Activated CD4-positive, alpha-beta T cell treated with anti-CD3 and anti-CD28 coated beads for 36 hours (primary cell): ENCODE measurements around the gene TK2. TPM values are rescaled to one million over a fixed set of nuclear protein-coding genes. Genes with fewer than 3 reads are reported as not detected.
A peak's percentile ranks its signal among the peaks of the same experiment; 100 is the strongest.

Experiments used
- ATAC-seq: fragments of 200-7000 bp; cut with Tn5 transposase; one replicate; pipeline ENCODE4 v1.10.0; 2021; ENCODE audit warnings: mild to moderate bottlenecking, moderate library complexity
- CTCF ChIA-PET: fragments of 350-600 bp; sonication (Branson Sonifier 250); formaldehyde crosslinking; loops from one replicate; lab custom pipeline; 2021; ENCODE audit warnings: antibody characterized with exemption; lab: Charles Lee
- POLR2A ChIA-PET: fragments of 350-600 bp; sonication (Branson Sonifier 250); formaldehyde crosslinking; loops from one replicate; lab custom pipeline; 2021; ENCODE audit warnings: antibody characterized with exemption, inconsistent platforms; lab: Charles Lee
- DNase-seq: peaks from one replicate; pipeline ENCODE4 v3.0.0-alpha.2; 2020
- H3K27ac Mint-ChIP-seq: one replicate; pipeline ENCODE4 v1.8.0; 2021; ENCODE audit warnings: mixed read lengths
- H3K27me3 Mint-ChIP-seq: one replicate; pipeline ENCODE4 v1.8.0; 2021; ENCODE audit warnings: mixed read lengths
- H3K36me3 Mint-ChIP-seq: one replicate; pipeline ENCODE4 v1.8.0; 2021; ENCODE audit warnings: low read depth, mixed read lengths
- H3K4me1 Mint-ChIP-seq: one replicate; pipeline ENCODE4 v1.8.0; 2021; ENCODE audit warnings: mixed read lengths
- H3K4me3 Mint-ChIP-seq: one replicate; pipeline ENCODE4 v1.8.0; 2021; ENCODE audit warnings: mild to moderate bottlenecking, moderate library complexity, mixed read lengths
- H3K9me3 Mint-ChIP-seq: one replicate; pipeline ENCODE4 v1.8.0; 2021; ENCODE audit warnings: low read depth, mixed read lengths
- intact Hi-C, 2 experiments: fragments of 100-400 bp; cut with DNase I in 1 of 2; cut with micrococcal nuclease in 1 of 2; formaldehyde crosslinking; loops; one replicate each; pipeline versions ENCODE4 v1.14.2 to v1.15.1; 2022 to 2024; cut with DNase I, micrococcal nuclease
- total RNA-seq, 2 experiments: library from RNA; stranded (reverse); gene quantifications; one replicate each; pipeline ENCODE4 v1.2.3, GENCODE V29; 2021

The TK2 gene
- total RNA-seq, 2 experiments from 2014 or later = 3.8 to 6.4 TPM

DNA sequence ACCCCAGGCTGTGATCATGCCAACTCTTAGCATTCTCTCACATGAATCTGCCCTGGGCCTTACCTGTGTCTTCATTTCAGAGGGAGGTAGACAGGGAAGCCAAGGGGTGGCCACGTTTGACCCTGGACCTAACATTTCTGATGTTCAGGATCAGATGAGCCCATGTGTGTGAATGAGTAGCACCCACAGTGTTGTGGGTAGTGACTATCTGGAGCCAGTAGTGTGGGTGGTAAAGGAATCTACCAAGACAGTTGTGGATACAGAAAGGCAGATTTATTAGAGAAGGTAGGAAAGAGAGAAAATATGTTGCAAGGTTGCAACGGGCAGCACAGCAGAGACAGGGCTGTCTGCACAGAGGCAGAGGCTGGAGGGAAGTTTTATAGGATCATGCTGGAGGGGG, 60.5 kb downstream of the TK2 start:
- Mint-ChIP-seq H3K27ac (no peak overlapping the region), H3K9me3 (no peaks in the 10 kb centered on the region), H3K4me1 (no peaks in the 10 kb centered on the region), H3K27me3 (no peaks in the 10 kb centered on the region), H3K4me3 (no peak overlapping the region), H3K36me3 (no peaks in the 10 kb centered on the region)
- ChIA-PET CTCF (interaction anchor here (1.2 kb wide), 1 partner anchor 23 kb away, joined by 3 read pairs; no protein-coding TSS in a partner anchor), POLR2A (no interaction called here)
- no peak for DNase-seq
- no peak for ATAC-seq
- intact Hi-C loops = no loop called here

DNA sequence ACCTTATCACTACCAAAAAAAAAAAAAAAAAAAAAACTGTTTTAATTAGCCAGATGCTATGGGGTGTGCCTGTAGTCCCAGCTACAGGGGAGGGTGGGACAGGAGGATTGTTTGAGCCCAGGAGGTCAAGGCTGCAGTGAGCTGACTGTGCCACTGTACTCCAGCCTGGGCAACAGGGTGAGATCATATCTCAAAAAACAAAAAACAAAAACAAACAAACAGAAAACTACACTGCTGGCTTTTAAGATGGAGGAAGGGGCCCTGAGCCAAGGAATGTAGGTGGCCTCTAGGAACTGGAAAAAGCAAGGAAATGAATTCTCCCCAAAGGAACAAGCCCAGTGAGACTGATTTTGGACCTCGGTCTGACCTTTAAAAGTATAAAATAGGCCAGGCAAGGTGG, 61.4 kb downstream of the TK2 start:
- Mint-ChIP-seq H3K4me1 (peaks cover 7% of the 10 kb centered on the region), H3K27ac (peak overlapping the region; percentile 10), H3K27me3 (no peaks in the 10 kb centered on the region), H3K36me3 (no peaks in the 10 kb centered on the region), H3K4me3 (no peak overlapping the region), H3K9me3 (no peaks in the 10 kb centered on the region)
- ChIA-PET POLR2A (no interaction called here), CTCF (interaction anchor here (0.6 to 1.2 kb wide), 3 partner anchors 14 to 404 kb away, joined by 3 read pairs; no protein-coding TSS in a partner anchor)
- ATAC-seq (no peak), DNase-seq (no peak)
- intact Hi-C loops = no loop called here

GRCh38 chr16:66487580-66488275, 62.2 kb downstream of the TK2 start:
- CTCF ChIA-PET = interaction anchor here (0.6 to 1.1 kb wide), 4 partner anchors 13 to 405 kb away, joined by 3 to 4 read pairs (median 3); no protein-coding TSS in a partner anchor
- Mint-ChIP-seq H3K9me3 (no peaks in the 10 kb centered on the region), H3K27ac (no peak overlapping the region), H3K4me1 (peaks cover 14% of the 10 kb centered on the region), H3K27me3 (no peaks in the 10 kb centered on the region), H3K4me3 (no peak overlapping the region), H3K36me3 (no peaks in the 10 kb centered on the region)
- ATAC-seq = no peak
- intact Hi-C loops = no loop called here
- POLR2A ChIA-PET = interaction anchor here (0.6 to 0.7 kb wide), 2 partner anchors 8 to 92 kb away, joined by 3 to 4 read pairs; partner anchors contain the start of gene CMTM2
- peak; percentile 1 for DNase-seq

GRCh38 chr16:66486773-66487579, 62.9 kb downstream of the TK2 start:
- Mint-ChIP-seq H3K36me3 (no peaks in the 10 kb centered on the region), H3K27me3 (no peaks in the 10 kb centered on the region), H3K9me3 (no peaks in the 10 kb centered on the region), H3K4me1 (peaks cover 14% of the 10 kb centered on the region), H3K4me3 (no peak overlapping the region), H3K27ac (no peak overlapping the region)
- ATAC-seq (no peak), DNase-seq (peak; percentile 2)
- ChIA-PET CTCF (interaction anchor here (0.6 to 1.2 kb wide), 3 partner anchors 14 to 143 kb away, joined by 3 read pairs; no protein-coding TSS in a partner anchor), POLR2A (interaction anchor here (0.7 kb wide), 2 partner anchors 11 to 92 kb away, joined by 3 read pairs; partner anchors contain the start of gene CMTM2)
- intact Hi-C loops = no loop called here

- H3K9me3 Mint-ChIP-seq = no peaks in the 10 kb centered on the region
- DNase-seq = no peak
- H3K36me3 Mint-ChIP-seq = no peaks in the 10 kb centered on the region
- H3K27me3 Mint-ChIP-seq = no peaks in the 10 kb centered on the region
- ATAC-seq = no peak
- no peak overlapping the region for H3K27ac Mint-ChIP-seq
- intact Hi-C loops = no loop called here
- H3K4me3 Mint-ChIP-seq = no peak overlapping the region
- H3K4me1 Mint-ChIP-seq = peaks cover 14% of the 10 kb centered on the region
- ChIA-PET POLR2A (interaction anchor here (0.7 kb wide), 1 partner anchor 10 kb away, joined by 3 read pairs; no protein-coding TSS in a partner anchor), CTCF (interaction anchor here (1.2 kb wide), 1 partner anchor 13 kb away, joined by 3 read pairs; no protein-coding TSS in a partner anchor)
These were observed 63.6 kb downstream of the TK2 start for GRCh38 chr16:66486199-66486772.

DNA sequence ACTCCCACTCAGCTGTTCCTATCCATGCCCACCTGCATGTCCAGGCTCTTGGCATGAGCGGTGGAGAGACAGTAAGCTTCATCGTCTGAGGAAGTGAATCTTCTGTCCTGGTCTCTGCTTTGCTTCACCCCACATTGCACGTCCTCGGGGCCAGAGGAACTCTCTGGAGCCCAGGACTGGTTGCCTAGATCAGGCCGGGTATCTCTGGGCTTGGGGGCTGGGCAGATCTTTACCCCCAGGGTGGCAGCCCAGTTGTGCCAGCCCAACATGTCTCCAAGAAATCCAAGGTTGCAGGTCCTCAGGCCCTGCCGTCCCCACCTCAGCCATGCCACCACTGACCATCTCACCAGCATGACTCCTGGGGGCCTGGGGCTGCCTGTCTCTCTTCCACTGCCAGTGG, 64.5 kb downstream of the TK2 start:
- DNase-seq (no peak), ATAC-seq (no peak)
- Mint-ChIP-seq H3K9me3 (no peaks in the 10 kb centered on the region), H3K36me3 (no peaks in the 10 kb centered on the region), H3K4me1 (peaks cover 14% of the 10 kb centered on the region), H3K27me3 (no peaks in the 10 kb centered on the region), H3K4me3 (no peak overlapping the region), H3K27ac (no peak overlapping the region)
- intact Hi-C loops = no loop called here
- POLR2A ChIA-PET = no interaction called here
- CTCF ChIA-PET = interaction anchor here (0.6 to 1.1 kb wide), 2 partner anchors 9 to 63 kb away, joined by 3 read pairs; no protein-coding TSS in a partner anchor

- Mint-ChIP-seq H3K4me1 (peaks cover 14% of the 10 kb centered on the region), H3K4me3 (no peak overlapping the region), H3K27me3 (no peaks in the 10 kb centered on the region), H3K36me3 (no peaks in the 10 kb centered on the region), H3K9me3 (no peaks in the 10 kb centered on the region), H3K27ac (no peak overlapping the region)
- DNase-seq (no peak), ATAC-seq (no peak)
- ChIA-PET POLR2A (no interaction called here), CTCF (interaction anchor here (0.6 to 6.1 kb wide), 5 partner anchors 8 to 161 kb away, joined by 3 to 83 read pairs (median 3); no protein-coding TSS in a partner anchor)
- intact Hi-C loops = no loop called here
These were observed 65.3 kb downstream of the TK2 start for GRCh38 chr16:66484453-66485213.

DNA sequence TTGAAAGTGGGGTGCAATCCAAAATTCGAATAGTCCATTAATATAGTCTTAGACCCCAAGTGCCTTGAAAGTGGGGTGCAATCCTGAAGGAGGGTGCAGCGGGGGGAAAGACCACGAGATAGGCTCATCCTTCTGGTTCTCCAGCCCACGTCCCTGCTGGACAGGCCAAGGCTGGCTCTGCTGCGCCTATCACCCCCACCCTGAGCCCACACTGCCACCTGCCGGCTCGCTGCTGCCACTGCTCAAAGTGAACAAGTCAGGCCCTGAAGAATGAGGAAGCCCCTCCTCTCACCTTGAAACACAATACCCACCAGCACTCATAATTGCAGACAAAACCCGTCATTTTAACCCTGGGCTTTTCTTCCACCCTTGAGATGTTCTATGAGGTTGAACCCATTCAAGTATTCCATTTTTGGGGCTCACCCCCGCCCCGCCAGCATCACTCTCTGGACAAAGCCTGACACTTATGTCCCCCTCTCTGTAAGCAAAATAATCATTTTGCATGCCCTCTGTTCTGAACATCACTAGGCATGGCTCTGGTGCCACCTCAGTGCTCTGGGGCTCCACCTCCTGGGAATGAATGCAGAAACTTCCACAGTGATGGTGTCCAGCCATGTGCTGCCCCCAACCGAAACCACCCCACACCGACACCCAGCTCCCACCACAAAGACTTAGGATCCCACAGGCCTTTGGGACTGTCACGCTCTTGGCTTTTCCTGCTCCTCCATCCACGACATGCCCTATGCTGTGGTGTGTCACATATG, 66.1 kb downstream of the TK2 start:
- no peaks in the 10 kb centered on the region for H3K27me3 Mint-ChIP-seq
- peaks cover 18% of the 10 kb centered on the region for H3K4me1 Mint-ChIP-seq
- peak; percentile 77 for ATAC-seq
- intact Hi-C loops = loop anchor here (1.0 kb wide), 2 partner anchors 78 to 127 kb away; no protein-coding TSS in a partner anchor
- ChIA-PET POLR2A (no interaction called here), CTCF (interaction anchor here (0.6 to 6.1 kb wide), 5 partner anchors 38 to 160 kb away, joined by 3 to 83 read pairs (median 6); no protein-coding TSS in a partner anchor)
- DNase-seq = peak; percentile 89
- no peak overlapping the region for H3K4me3 Mint-ChIP-seq
- no peaks in the 10 kb centered on the region for H3K9me3 Mint-ChIP-seq
- H3K36me3 Mint-ChIP-seq = no peaks in the 10 kb centered on the region
- peak overlapping the region; percentile 55 for H3K27ac Mint-ChIP-seq

GRCh38 chr16:66481943-66482390, 68.0 kb downstream of the TK2 start:
- ChIA-PET CTCF (interaction anchor here (0.5 to 6.1 kb wide), 4 partner anchors 34 to 451 kb away, joined by 3 to 83 read pairs (median 3); no protein-coding TSS in a partner anchor), POLR2A (no interaction called here)
- H3K4me1 Mint-ChIP-seq = peaks cover 23% of the 10 kb centered on the region
- intact Hi-C loops = no loop called here
- H3K27me3 Mint-ChIP-seq = no peaks in the 10 kb centered on the region
- H3K4me3 Mint-ChIP-seq = no peak overlapping the region
- no peak overlapping the region for H3K27ac Mint-ChIP-seq
- H3K9me3 Mint-ChIP-seq = no peaks in the 10 kb centered on the region
- ATAC-seq (no peak), DNase-seq (no peak)
- H3K36me3 Mint-ChIP-seq = no peaks in the 10 kb centered on the region
